ENCODE results near the gene DPT.

DPT gene

GRCh38 chr1:168672278-168672677 is 56.7 kb downstream of the DPT start:
- DNase-seq (ENCODE audit: low read depth): no peak
- TF ChIP-seq CTCF (IDR thresholded peaks at IDR 0.05; ENCODE audit: insufficient read depth, low read depth, low read length, missing control alignments): no peak
- H3K4me3 ChIP-seq (ENCODE audit: low read depth, low read length): no peak overlapping the region

- TF ChIP-seq CTCF (IDR thresholded peaks at IDR 0.05; ENCODE audit: insufficient read depth, low read depth, low read length, missing control alignments): no peak
- no peak overlapping the region for H3K4me3 ChIP-seq (ENCODE audit: low read depth, low read length)
- peak; percentile 8 for DNase-seq (ENCODE audit: low read depth)
Observed at GRCh38 chr1:168671782-168672181, 57.2 kb downstream of the DPT start.

GRCh38 chr1:168665975-168666374 is 63.0 kb downstream of the DPT start:
- H3K4me3 ChIP-seq (ENCODE audit: low read depth, low read length): no peak overlapping the region
- no peak for DNase-seq (ENCODE audit: low read depth)
- TF ChIP-seq CTCF (IDR thresholded peaks at IDR 0.05; ENCODE audit: insufficient read depth, low read depth, low read length, missing control alignments): no peak

GRCh38 chr1:168664069-168664834 is 64.8 kb downstream of the DPT start:
- H3K4me3 ChIP-seq (ENCODE audit: low read depth, low read length): no peak overlapping the region
- TF ChIP-seq CTCF (IDR thresholded peaks at IDR 0.05; ENCODE audit: insufficient read depth, low read depth, low read length, missing control alignments): no peak
- DNase-seq (ENCODE audit: low read depth): no peak

- no peak for DNase-seq (ENCODE audit: low read depth)
- H3K4me3 ChIP-seq (ENCODE audit: low read depth, low read length): no peak overlapping the region
Observed at GRCh38 chr1:168656485-168656884, 72.5 kb downstream of the DPT start.

GRCh38 chr1:168654198-168654915 is 74.6 kb downstream of the DPT start:
- H3K4me3 ChIP-seq (ENCODE audit: low read depth, low read length): no peak overlapping the region
- TF ChIP-seq CTCF (IDR thresholded peaks at IDR 0.05; ENCODE audit: insufficient read depth, low read depth, low read length, missing control alignments): no peak
- DNase-seq (ENCODE audit: low read depth): no peak

More at GRCh38 chr1:168656485-168656884, 72.5 kb downstream of the DPT start:
- no peak for TF ChIP-seq CTCF (IDR thresholded peaks at IDR 0.05; ENCODE audit: insufficient read depth, low read depth, low read length, missing control alignments)

All from GM12865 (cell line).